H1 (cell line): ENCODE measurements around the gene SLC26A11. TPM values are rescaled to one million over a fixed set of nuclear protein-coding genes. Genes with fewer than 3 reads are reported as not detected.

Source experiments
- CTCF ChIA-PET: fragments of 300-600 bp; sonication (Branson Sonifier 250); formaldehyde crosslinking; loops from one replicate; lab custom pipeline; 2021; ENCODE audit not compliant: partially characterized antibody; lab: Charles Lee
- POLR2A ChIA-PET: fragments of 300-600 bp; sonication (Branson Sonifier 250); formaldehyde crosslinking; loops from one replicate; lab custom pipeline; 2021; ENCODE audit warnings: inconsistent platforms; ENCODE audit not compliant: partially characterized antibody; lab: Charles Lee
- DNase-seq, 2 experiments: peaks; one replicate each; pipeline versions ENCODE4 v3.0.0 to v3.0.0-alpha.2; 2010 to 2022; ENCODE audit warnings: low spot score in 2 of 2, low read depth in 1 of 2, mixed read lengths in 1 of 2
- FAIRE-seq: peaks from 2 replicates; lab custom pipeline; 2011; peaks lifted over from hg19 to GRCh38; lab: Jason Lieb, UNC
- H2AFZ ChIP-seq: 2 replicates; pipeline ENCODE4 v1.8.1; 2012; ENCODE audit warnings: low read length, inconsistent platforms
- H2AK5ac ChIP-seq: 2 replicates; pipeline ENCODE4 v1.6.1; 2013; ENCODE audit warnings: low read depth, low read length
- H2BK120ac ChIP-seq: replicated peaks from 2 replicates; pipeline ENCODE3; 2013; ENCODE audit warnings: low read depth, low read length, inconsistent platforms
- H2BK12ac ChIP-seq: 2 replicates; pipeline ENCODE4 v1.6.1; 2013; ENCODE audit warnings: low read depth, low read length
- H2BK15ac ChIP-seq: 2 replicates; pipeline ENCODE4 v1.6.1; 2013; ENCODE audit warnings: low read length
- H2BK20ac ChIP-seq: 2 replicates; pipeline ENCODE4 v1.6.1; 2013; ENCODE audit warnings: low read length
- H2BK5ac ChIP-seq: 2 replicates; pipeline ENCODE4 v1.6.1; 2013; ENCODE audit warnings: low read depth, low read length
- H3K14ac ChIP-seq: 2 replicates; pipeline ENCODE4 v1.6.1; 2013; ENCODE audit warnings: inconsistent platforms; ENCODE audit not compliant: insufficient read length
- H3K18ac ChIP-seq: 2 replicates; pipeline ENCODE4 v1.6.1; 2013; ENCODE audit warnings: low read length; ENCODE audit errors: extremely low read depth
- H3K23ac ChIP-seq: 2 replicates; pipeline ENCODE4 v1.6.1; 2013; ENCODE audit warnings: inconsistent platforms; ENCODE audit not compliant: insufficient read length
- H3K23me2 ChIP-seq: 2 replicates; pipeline ENCODE4 v1.6.1; 2013; ENCODE audit warnings: low read depth, low read length
- H3K27ac ChIP-seq: 2 replicates; pipeline ENCODE4 v1.6.1; 2011; ENCODE audit warnings: low read depth, low read length, inconsistent platforms
- H3K27me3 ChIP-seq, 4 experiments: replicated peaks in 1 of 4; 1 replicate in 1 of 4; 2 replicates in 3 of 4; pipeline versions ENCODE4 v1.6.1 to v1.8.1; 2011 to 2013; ENCODE audit warnings: low read length in 3 of 4, mild to moderate bottlenecking in 3 of 4, inconsistent platforms in 2 of 4, mixed read lengths in 2 of 4, moderate library complexity in 1 of 4; ENCODE audit not compliant: control insufficient read depth in 3 of 4, insufficient read depth in 3 of 4; ENCODE audit errors: extremely low read depth in 1 of 4
- H3K36me3 ChIP-seq, 4 experiments: 2 replicates each; pipeline versions ENCODE4 v1.6.1 to v1.8.1; 2011 to 2013; ENCODE audit warnings: mild to moderate bottlenecking in 4 of 4, low read length in 3 of 4, moderate library complexity in 2 of 4, control low read depth in 1 of 4, inconsistent platforms in 1 of 4; ENCODE audit not compliant: insufficient read depth in 4 of 4, control insufficient read depth in 2 of 4
- H3K4ac ChIP-seq: replicated peaks from 2 replicates; pipeline ENCODE3; 2013; ENCODE audit warnings: low read length, low read depth, mixed read lengths, inconsistent platforms; ENCODE audit not compliant: insufficient read length
- H3K4me1 ChIP-seq, 4 experiments: replicated peaks in 1 of 4; 1 replicate in 1 of 4; 2 replicates in 3 of 4; pipeline versions ENCODE4 v1.6.1 to v1.8.1; 2011 to 2013; ENCODE audit warnings: low read length in 3 of 4, inconsistent platforms in 2 of 4, mixed read lengths in 1 of 4; ENCODE audit not compliant: insufficient read depth in 4 of 4, control insufficient read depth in 3 of 4
- H3K4me2 ChIP-seq, 2 experiments: 2 replicates each; pipeline versions ENCODE4 v1.6.1 to v1.8.1; 2011 to 2013; ENCODE audit warnings: low read depth in 2 of 2, low read length in 2 of 2, control low read depth in 1 of 2, inconsistent platforms in 1 of 2, mild to moderate bottlenecking in 1 of 2; ENCODE audit not compliant: insufficient read depth in 1 of 2
- H3K4me3 ChIP-seq, 4 experiments: fragments of 200-600, 300-600 bp in 1 of 4; sonication (generic), shearing (Covaris generic), sonication (Bioruptor Twin) in 1 of 4; 2 replicates each; pipeline versions ENCODE4 v1.5.1 to v1.8.1; 2011 to 2016; ENCODE audit warnings: low read length in 4 of 4, low read depth in 3 of 4, control low read depth in 2 of 4, inconsistent platforms in 2 of 4, mild to moderate bottlenecking in 2 of 4, mixed read lengths in 1 of 4, moderate library complexity in 1 of 4; ENCODE audit not compliant: insufficient read depth in 2 of 4; ENCODE audit errors: extremely low read depth in 1 of 4
- H3K56ac ChIP-seq: replicated peaks from 2 replicates; pipeline ENCODE3; 2013; ENCODE audit warnings: low read depth, mild to moderate bottlenecking, mixed read lengths, low read length, inconsistent platforms; ENCODE audit not compliant: insufficient read length
- H3K79me1 ChIP-seq: 2 replicates; pipeline ENCODE4 v1.6.1; 2013; ENCODE audit warnings: low read depth, low read length, control low read depth
- H3K79me2 ChIP-seq, 2 experiments: 2 replicates each; pipeline versions ENCODE4 v1.6.1 to v1.8.1; 2012 to 2013; ENCODE audit warnings: low read length in 2 of 2, mild to moderate bottlenecking in 2 of 2, inconsistent platforms in 1 of 2; ENCODE audit not compliant: insufficient read depth in 2 of 2, control insufficient read depth in 1 of 2
- H3K9ac ChIP-seq, 4 experiments: replicated peaks in 1 of 4; 1 replicate in 1 of 4; 2 replicates in 3 of 4; pipeline versions ENCODE4 v1.6.1 to v1.8.1; 2011 to 2013; ENCODE audit warnings: low read depth in 3 of 4, low read length in 3 of 4, control low read depth in 2 of 4, mild to moderate bottlenecking in 2 of 4, moderate library complexity in 2 of 4, inconsistent platforms in 1 of 4; ENCODE audit errors: extremely low read depth in 1 of 4
- H3K9me3 ChIP-seq, 2 experiments: 2 replicates each; pipeline versions ENCODE4 v1.6.1 to v1.8.1; 2012 to 2013; ENCODE audit warnings: mild to moderate bottlenecking in 2 of 2, moderate library complexity in 2 of 2, control low read depth in 1 of 2, inconsistent platforms in 1 of 2, low read depth in 1 of 2, low read length in 1 of 2, mixed read lengths in 1 of 2; ENCODE audit not compliant: insufficient read depth in 2 of 2
- H4K20me1 ChIP-seq, 2 experiments: replicated peaks in 1 of 2; 2 replicates each; pipeline versions ENCODE3 to v1.8.1; 2011 to 2013; ENCODE audit warnings: inconsistent platforms in 2 of 2, low read length in 2 of 2, mild to moderate bottlenecking in 1 of 2; ENCODE audit not compliant: insufficient read depth in 2 of 2, control insufficient read depth in 1 of 2
- H4K5ac ChIP-seq: 2 replicates; pipeline ENCODE4 v1.6.1; 2013; ENCODE audit warnings: low read length, low read depth, mixed read lengths, inconsistent platforms; ENCODE audit not compliant: insufficient read length
- H4K8ac ChIP-seq: 2 replicates; pipeline ENCODE4 v1.8.0; 2013; ENCODE audit warnings: mild to moderate bottlenecking, moderate library complexity, low read length, inconsistent platforms; ENCODE audit not compliant: insufficient read depth; ENCODE audit errors: extremely low read depth
- H4K91ac ChIP-seq: replicated peaks from 2 replicates; pipeline ENCODE3; 2013; ENCODE audit warnings: low read length, mixed read lengths, inconsistent platforms; ENCODE audit not compliant: insufficient read length
- BACH1 ChIP-seq: IDR thresholded peaks from 2 replicates; pipeline ENCODE4 v1.6.1; 2012; ENCODE audit warnings: low read length, improper control_type of control experiment
- BCL11A ChIP-seq, 2 experiments: IDR thresholded peaks; one replicate each; pipeline ENCODE4 v1.6.1; 2011; ENCODE audit warnings: low read depth in 2 of 2, low read length in 2 of 2, mild to moderate bottlenecking in 2 of 2
- BRCA1 ChIP-seq: IDR thresholded peaks from 2 replicates; pipeline ENCODE4 v1.6.1; 2012; ENCODE audit warnings: low read depth, low read length, improper control_type of control experiment
- CEBPB ChIP-seq: IDR thresholded peaks from 2 replicates; pipeline ENCODE4 v1.6.1; 2012; ENCODE audit warnings: low read depth, low read length
- CHD2 ChIP-seq: IDR thresholded peaks from 2 replicates; pipeline ENCODE4 v1.6.1; 2012; ENCODE audit warnings: low read length, improper control_type of control experiment
- KDM1A ChIP-seq: fragments of 200-600, 300-600 bp; sonication (generic); IDR thresholded peaks from 2 replicates; pipeline ENCODE4 v1.7.1; 2016; ENCODE audit warnings: mild to moderate bottlenecking, low read length, borderline replicate concordance
- KDM4A ChIP-seq: IDR thresholded peaks from one replicate; pipeline ENCODE4 v1.7.1; 2012; ENCODE audit warnings: low read depth, mild to moderate bottlenecking, moderate library complexity, low read length, inconsistent platforms; ENCODE audit not compliant: severe bottlenecking
- RXRA ChIP-seq: IDR thresholded peaks from 2 replicates; pipeline ENCODE4 v1.6.1; 2011; ENCODE audit warnings: low read depth, mild to moderate bottlenecking, low read length, moderate library complexity; ENCODE audit not compliant: insufficient read depth
- SRF ChIP-seq: IDR thresholded peaks from 2 replicates; pipeline ENCODE4 v1.6.1; 2011; ENCODE audit warnings: mild to moderate bottlenecking, low read depth, low read length, moderate library complexity
- TAF1 ChIP-seq: IDR thresholded peaks from 2 replicates; pipeline ENCODE4 v1.6.1; 2011; ENCODE audit warnings: mild to moderate bottlenecking, low read depth, low read length
- TBP ChIP-seq: IDR thresholded peaks from 2 replicates; pipeline ENCODE4 v1.6.1; 2011; ENCODE audit warnings: low read depth, low read length, improper control_type of control experiment
- TCF12 ChIP-seq: IDR thresholded peaks from 2 replicates; pipeline ENCODE4 v1.6.1; 2011; ENCODE audit warnings: low read depth, mild to moderate bottlenecking, low read length
- TEAD4 ChIP-seq: IDR thresholded peaks from 2 replicates; pipeline ENCODE4 v1.6.1; 2012; ENCODE audit warnings: low read depth, low read length, inconsistent platforms, mixed read lengths
- ZNF274 ChIP-seq: IDR thresholded peaks from 2 replicates; pipeline ENCODE4 v1.7.0; 2012; ENCODE audit warnings: low read length, borderline replicate concordance; ENCODE audit errors: extremely low read depth
- WGBS, 2 experiments: shearing (Covaris generic) in 1 of 2; methylation state at CpG; one replicate each; pipeline versions ENCODE4 v1.1.6 to v1.1.7; 2013 to 2015; ENCODE audit warnings: low lambda C conversion rate in 2 of 2, mixed read lengths in 2 of 2, inconsistent platforms in 1 of 2, low coverage in 1 of 2, missing lambda C conversion rate in 1 of 2; ENCODE audit not compliant: insufficient replicate concordance in 2 of 2, insufficient coverage in 1 of 2, insufficient read length in 1 of 2; ENCODE audit errors: extremely low coverage in 1 of 2, missing lambda C conversion rate in 1 of 2; 5-methylcytosine and 5-hydroxymethylcytosine counted together
- polyA plus RNA-seq, 7 experiments: library from polyadenylated mRNA; depleted of rRNA in 3 of 7; stranded (reverse) in 5 of 7; unstranded in 2 of 7; fragments of >200 nt in 5 of 7; fragments of 200-250 nt in 2 of 7; gene quantifications; 1 replicate in 5 of 7; 2 replicates in 1 of 7; 4 replicates in 1 of 7; pipeline versions ENCODE4 v1.2.1 to v1.2.3, GENCODE V29; 2011 to 2013; ENCODE audit warnings: missing spikeins in 2 of 7, mixed read lengths in 2 of 7
- total RNA-seq: library from RNA; stranded (reverse); fragmentation: NEBNext Ultra II Directional; extraction: Animal tissue kit (Norgen Biotek cat#: 25700); gene quantifications from 2 replicates; pipeline ENCODE4 v1.2.1, GENCODE V29; 2021

SLC26A11 gene
- total and polyA plus RNA-seq, 2 of the 8 experiments (the other 6 are each of a cell fraction or from before 2014, with no cell fraction given), result 15.5 to 25.9 TPM

DNA sequence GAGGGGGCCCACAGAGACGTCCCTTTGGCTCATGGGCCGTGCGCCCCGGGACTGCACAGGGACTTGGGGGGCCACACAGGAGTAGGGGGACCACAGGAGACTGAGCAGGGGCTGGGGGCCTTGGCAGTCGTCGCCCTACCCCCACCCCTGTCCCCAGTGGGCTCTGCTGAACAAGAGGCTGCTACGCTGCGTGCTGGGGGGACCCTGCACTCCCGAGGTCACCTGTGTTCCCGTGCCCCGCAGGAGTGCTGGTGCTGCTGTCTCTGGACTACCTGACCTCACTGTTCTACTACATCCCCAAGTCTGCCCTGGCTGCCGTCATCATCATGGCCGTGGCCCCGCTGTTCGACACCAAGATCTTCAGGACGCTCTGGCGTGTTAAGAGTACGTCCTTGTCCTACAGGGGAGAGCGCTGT lies 26.0 kb downstream of the SLC26A11 start:
- Histone ChIP-seq H2BK5ac (no peak overlapping the region), H2AFZ (no peak overlapping the region), H3K23ac (no peak overlapping the region), H3K79me2 (no peaks in the 10 kb centered on the region), H3K27ac (no peak overlapping the region), H2AK5ac (no peak overlapping the region), H3K18ac (no peak overlapping the region), H3K56ac (no peak overlapping the region), H3K9me3 (no peaks in the 10 kb centered on the region; a peak in 1 of 4 replicates), H3K4ac (no peak overlapping the region), H4K20me1 (peaks cover 0 to 3% of the 10 kb centered on the region in 2 experiments), H4K5ac (no peak overlapping the region), H3K9ac (no peak overlapping the region), H3K23me2 (no peaks in the 10 kb centered on the region), H4K8ac (no peak overlapping the region), H3K4me1 (no peaks in the 10 kb centered on the region), H3K79me1 (no peaks in the 10 kb centered on the region), H3K36me3 (peaks cover 0 to 8% (median 5%) of the 10 kb centered on the region in 4 experiments; a peak in 5 of 8 replicates), H2BK20ac (no peak overlapping the region), H4K91ac (no peak overlapping the region), H3K27me3 (no peaks in the 10 kb centered on the region), H2BK12ac (no peak overlapping the region), H3K4me2 (no peak overlapping the region), H2BK15ac (no peak overlapping the region), H3K14ac (no peak overlapping the region), H2BK120ac (no peak overlapping the region), H3K4me3 (no peak overlapping the region)
- 95% methylated on average over 8 of the region's 19 CpGs; no CpG with 5 or more reads in 1 of the 2 experiments for WGBS, 2 experiments
- DNase-seq (no peak), FAIRE-seq (no peak)
- CTCF ChIA-PET, result interaction anchor here (1.9 kb wide), 1 partner anchor 17 kb away, joined by 4 read pairs; no protein-coding TSS in a partner anchor
- POLR2A ChIA-PET, result interaction anchor here (1.0 kb wide), 1 partner anchor 15 kb away, joined by 3 read pairs; no protein-coding TSS in a partner anchor
- no peak for TF ChIP-seq TBP
- no peak for TF ChIP-seq BRCA1
- no peak for TF ChIP-seq BCL11A (IDR thresholded peaks at IDR 0.05; ENCODE audit: low read depth in 2 of 2, low read length in 2 of 2)
- no peak for TF ChIP-seq BACH1
- no peak for TF ChIP-seq TCF12
- TF ChIP-seq SRF, result no peak
- no peak for TF ChIP-seq CHD2
- TF ChIP-seq KDM4A, result no peak
- TF ChIP-seq TEAD4, result no peak
- TF ChIP-seq ZNF274, result no peak
- TF ChIP-seq KDM1A, result no peak
- no peak for TF ChIP-seq CEBPB
- TF ChIP-seq TAF1, result no peak
- TF ChIP-seq RXRA, result no peak
